GM18868 (cell line): ENCODE results near the gene ZNF385C.

Source experiments
- ATAC-seq: cut with Tn5 transposase; IDR thresholded peaks from one replicate; pipeline ENCODE4 v1.9.1; 2021; ENCODE audit warnings: mild to moderate bottlenecking, moderate library complexity; ENCODE audit not compliant: unreplicated experiment

The ZNF385C gene

DNA sequence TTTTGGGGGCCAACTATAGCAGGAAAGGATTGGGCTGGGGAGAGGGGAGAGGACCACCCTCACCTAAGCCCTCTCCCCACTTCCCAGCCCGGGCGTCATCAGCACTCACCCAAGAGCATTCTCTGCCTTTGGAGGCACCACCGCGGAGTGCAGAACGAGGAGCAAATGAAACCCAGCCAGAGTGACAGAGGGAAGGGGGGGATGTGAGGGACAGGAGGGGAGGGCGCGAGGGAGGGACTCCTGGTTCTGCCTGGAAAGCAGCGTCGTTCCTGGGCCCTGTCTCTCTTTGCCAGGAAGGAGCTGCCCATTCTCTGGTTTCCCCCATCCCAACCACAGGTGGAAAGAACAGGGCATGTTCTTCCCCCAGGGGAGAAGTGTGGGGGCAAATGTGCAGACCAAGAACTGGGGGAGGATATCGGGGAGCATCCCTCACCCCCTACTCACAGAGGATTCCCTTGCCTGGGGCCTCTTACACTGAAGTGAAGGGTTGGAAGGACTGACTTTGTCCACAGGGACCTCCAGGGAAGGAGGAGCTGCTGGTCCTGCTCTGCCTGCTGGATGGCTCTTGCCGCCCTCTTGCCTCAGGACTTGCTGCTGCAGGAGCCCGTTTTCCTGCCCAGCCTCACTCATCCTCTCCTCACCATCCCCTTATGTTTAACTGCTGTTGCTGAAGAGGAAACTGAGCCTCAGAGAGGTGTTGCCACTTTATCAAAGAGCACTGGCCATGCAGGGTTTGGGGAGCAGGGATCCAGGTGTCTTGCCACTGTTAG, 44.4 kb downstream of the ZNF385C start:
- no peak for ATAC-seq

- ATAC-seq = no peak
Observed at GRCh38 chr17:42052346-42052877, 45.9 kb downstream of the ZNF385C start.

DNA sequence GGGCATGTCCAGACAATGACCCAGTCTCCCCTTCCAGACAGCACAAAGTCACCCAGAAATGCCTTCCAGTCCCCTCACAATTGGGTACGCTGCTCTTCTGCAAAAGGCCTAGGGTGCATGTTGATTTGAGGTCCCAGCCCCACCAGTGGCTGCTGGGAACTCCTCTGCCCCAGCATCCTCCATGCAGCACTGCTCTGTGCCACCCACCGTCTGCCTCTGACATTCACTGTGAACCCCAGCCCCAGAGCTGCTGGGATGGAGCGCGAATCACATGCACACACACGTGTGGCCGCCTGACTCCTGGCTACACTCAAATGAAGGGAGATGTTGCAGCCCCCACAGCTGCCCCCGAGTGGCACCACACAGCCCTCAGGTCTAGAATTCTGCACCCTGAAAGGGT, 46.6 kb downstream of the ZNF385C start:
- ATAC-seq = no peak

GRCh38 chr17:42051013-42051400, 47.3 kb downstream of the ZNF385C start:
- no peak for ATAC-seq

- no peak for ATAC-seq
Observed at GRCh38 chr17:42050393-42051012, 47.8 kb downstream of the ZNF385C start, which contains the start of gene C17orf113. Gene C17orf113, minus strand, starts transcription at chr17:42050601. Its CDS starts 7,225 bp downstream, at chr17:42043376.

- no peak for ATAC-seq
Observed at GRCh38 chr17:42049834-42050392, 48.4 kb downstream of the ZNF385C start.

GRCh38 chr17:42047343-42047742, 50.9 kb downstream of the ZNF385C start:
- no peak for ATAC-seq

DNA sequence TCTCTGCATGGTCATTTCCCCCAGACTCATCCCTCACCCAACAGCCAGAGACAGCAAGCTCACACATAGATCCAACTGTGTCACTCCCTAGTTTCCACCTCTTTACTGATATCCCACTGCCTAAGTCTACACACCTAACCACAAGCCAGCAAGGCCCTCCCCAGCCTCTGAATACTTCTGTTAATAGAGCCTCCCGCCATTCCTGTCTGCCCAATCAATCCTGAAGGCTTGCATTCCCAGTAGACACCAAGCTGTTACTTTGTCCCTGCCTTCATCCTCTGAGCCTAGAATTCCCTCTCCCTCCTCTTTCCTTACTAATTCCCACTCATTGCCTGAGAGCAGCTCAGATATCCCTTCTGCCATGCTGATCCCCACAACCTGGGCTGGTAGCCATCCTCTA, 52.6 kb downstream of the ZNF385C start:
- ATAC-seq = no peak

GRCh38 chr17:42042598-42043319, 55.5 kb downstream of the ZNF385C start:
- ATAC-seq = no peak

DNA sequence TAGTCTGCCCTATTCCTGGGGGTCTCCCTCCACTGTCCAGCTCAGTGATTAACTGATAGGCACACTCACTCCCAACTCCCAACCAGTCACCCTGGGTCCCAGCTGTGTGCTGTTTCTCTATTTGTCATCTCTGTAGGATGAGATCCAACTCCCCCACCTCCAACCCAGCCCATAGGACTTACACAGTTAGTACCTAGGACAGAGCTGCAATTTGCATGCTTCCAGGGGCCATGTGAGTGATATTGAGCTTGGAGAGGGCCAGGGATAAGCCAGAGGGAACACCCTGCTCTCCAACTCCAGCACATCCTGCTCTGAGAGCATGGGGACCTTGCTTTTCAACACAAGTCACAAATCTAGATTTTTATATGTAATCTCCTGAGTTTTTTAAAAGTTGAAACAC, 56.7 kb downstream of the ZNF385C start:
- ATAC-seq = no peak

DNA sequence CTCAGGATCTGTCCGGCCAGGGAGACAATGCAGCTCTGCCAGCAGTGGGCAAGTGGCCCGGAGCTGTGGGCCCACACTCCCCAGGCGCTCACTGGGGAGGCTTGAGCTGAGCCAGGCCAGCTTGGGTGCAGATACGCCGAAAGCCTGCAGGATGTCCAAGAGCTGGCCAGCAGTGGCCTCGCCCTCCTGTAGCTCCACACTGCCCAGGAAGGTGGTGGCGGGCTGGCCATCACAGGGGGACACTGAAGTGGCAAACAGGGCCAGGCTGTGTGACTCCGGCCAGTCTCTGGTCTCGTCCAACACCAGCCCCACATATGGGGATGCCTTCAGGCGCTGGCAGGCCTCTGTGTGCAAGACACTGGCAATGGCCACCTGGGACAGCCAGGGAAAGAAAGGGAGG, 57.5 kb downstream of the ZNF385C start:
- ATAC-seq = no peak

- no peak for ATAC-seq
Observed at GRCh38 chr17:42039794-42040763, 58.2 kb downstream of the ZNF385C start.

DNA sequence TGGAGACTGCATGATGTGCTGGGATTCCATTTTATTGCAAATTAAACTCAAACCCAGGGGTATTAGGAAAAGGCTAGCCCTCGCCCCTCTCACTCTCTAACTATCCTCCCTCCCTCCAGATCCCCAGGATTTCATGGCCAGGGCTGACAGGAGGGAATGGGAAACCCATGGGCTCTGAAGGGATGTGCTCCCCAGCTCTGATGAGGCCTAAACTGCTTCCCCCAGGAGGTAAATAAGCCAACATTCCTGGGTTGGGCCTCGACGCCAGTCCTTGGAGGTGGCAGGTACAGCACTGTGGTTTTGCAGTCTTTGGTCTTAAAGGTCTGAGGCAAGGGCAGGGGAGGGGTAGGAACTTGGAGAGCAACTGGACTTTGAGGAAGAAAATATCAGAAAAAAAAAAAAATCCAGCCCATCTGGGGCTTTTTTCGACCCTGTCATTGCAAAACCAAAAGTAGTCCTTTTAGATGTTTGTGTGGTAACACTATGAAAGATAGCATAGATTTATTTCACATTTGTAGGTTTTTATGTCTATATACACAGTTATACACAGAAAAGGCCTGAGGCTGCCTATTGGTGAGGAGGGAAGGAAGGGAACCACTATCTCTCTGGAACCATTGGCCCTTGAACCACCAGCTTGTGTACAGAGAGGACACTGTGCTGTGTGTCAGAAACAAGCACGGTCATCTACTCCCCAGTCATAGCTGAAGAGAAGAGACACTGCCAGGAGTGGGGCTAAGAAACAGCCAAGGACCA, 59.9 kb downstream of the ZNF385C start:
- ATAC-seq = no peak

GRCh38 chr17:42034059-42034458, 64.2 kb downstream of the ZNF385C start:
- ATAC-seq = no peak

DNA sequence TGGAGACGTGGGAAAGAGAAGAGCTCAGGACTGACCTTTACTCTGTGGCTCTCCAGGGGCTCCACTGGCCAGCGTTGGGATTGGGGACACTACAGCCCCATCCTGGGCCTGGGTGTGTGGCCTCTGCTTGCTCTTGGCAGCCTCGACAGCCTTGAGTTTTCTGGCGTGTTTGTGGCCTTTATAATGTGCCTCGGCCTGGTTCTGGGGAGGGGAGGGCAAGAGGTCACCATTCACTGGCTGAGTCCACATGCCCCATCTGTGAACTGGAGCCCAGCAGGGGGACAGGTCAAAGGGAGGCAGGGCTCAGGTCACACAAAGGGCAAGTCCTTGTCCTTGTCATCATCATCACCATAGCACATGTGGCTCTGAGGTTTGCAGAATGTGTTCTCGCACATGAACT, 66.7 kb downstream of the ZNF385C start:
- ATAC-seq = no peak

GRCh38 chr17:42028791-42029127, 69.5 kb downstream of the ZNF385C start:
- ATAC-seq = no peak

DNA sequence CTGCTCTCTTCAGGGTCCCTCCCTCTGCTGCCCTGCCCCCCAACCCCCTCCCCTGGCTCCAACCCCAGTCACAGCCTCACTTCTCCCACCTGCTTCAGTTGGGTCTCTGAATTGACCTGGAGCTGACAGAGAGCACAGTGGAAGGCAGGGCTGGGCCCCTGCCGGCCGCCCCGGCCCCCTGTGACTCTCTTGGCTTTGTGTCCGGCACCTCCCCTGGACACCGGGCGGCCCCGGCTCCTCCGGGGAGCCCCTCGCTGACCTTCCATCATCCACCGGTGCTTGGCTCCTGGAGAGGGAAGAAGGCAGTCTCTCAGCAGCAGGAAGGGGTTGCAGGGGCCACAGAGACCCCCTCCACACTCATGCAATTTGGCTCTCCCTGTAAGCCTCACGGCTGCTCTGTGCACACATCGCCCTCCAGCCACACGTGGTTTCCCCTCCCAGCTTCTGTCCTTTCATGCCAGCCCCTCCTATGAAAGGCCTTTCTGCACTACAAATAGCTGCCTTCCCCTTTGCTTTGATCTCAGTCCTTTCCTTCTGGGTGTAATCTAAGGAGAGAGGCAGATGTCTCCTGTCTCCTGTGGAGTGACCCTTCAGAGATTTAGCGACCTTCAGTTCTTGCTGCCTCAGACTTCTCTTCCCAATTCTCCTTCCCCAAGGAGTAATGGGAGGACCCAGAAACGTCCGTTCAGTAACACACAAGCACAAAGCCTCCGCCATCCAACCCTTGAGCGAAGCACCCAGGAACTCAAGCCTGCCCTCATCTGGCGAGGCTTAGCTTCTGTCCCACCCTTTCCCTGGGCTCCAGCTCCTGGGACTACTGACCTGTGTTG, 70.1 kb downstream of the ZNF385C start:
- ATAC-seq = no peak

GRCh38 chr17:42027590-42027889, 70.7 kb downstream of the ZNF385C start:
- no peak for ATAC-seq
